A673 (cell line): Measurements from ENCODE around the gene MCF2L2. TPM values are rescaled to one million over a fixed set of nuclear protein-coding genes. Genes with fewer than 3 reads are reported as not detected.

ENCODE experiments used
- BruUV-seq: library from RNA; stranded (reverse); fragments of 400-500 nt; replicated peaks from 2 replicates; lab custom pipeline; 2021; lab: Mats Ljungman, UMichigan
- CTCF ChIA-PET: fragments of 300-600 bp; sonication (Branson Sonifier 250); formaldehyde crosslinking; loops from one replicate; lab custom pipeline; 2022; ENCODE audit warnings: antibody characterized with exemption; lab: Charles Lee
- POLR2A ChIA-PET: fragments of 300-600 bp; sonication (Branson Sonifier 250); formaldehyde crosslinking; loops from one replicate; lab custom pipeline; 2022; ENCODE audit warnings: antibody characterized with exemption; ENCODE audit not compliant: low non-redundant PET; lab: Charles Lee
- DNase-seq: peaks from one replicate; pipeline ENCODE4 v3.0.0-alpha.2; 2015; ENCODE audit warnings: low spot score
- H3K27ac ChIP-seq: fragments of 200-600 bp; sonication (generic); 2 replicates; pipeline ENCODE4 v1.5.1; 2016; ENCODE audit warnings: mixed run types, low read depth, mild to moderate bottlenecking, mixed read lengths, antibody characterized with exemption, low read length; ENCODE audit not compliant: poor library complexity, severe bottlenecking
- H3K27me3 ChIP-seq: fragments of 200-600 bp; sonication (generic); replicated peaks from 2 replicates; pipeline ENCODE4 v1.6.1; 2017; ENCODE audit warnings: mixed run types, low read depth, mild to moderate bottlenecking, mixed read lengths, antibody characterized with exemption, low read length; ENCODE audit not compliant: insufficient read depth, poor library complexity
- H3K36me3 ChIP-seq: fragments of 200-600 bp; sonication (generic); 2 replicates; pipeline ENCODE4 v1.6.1; 2016; ENCODE audit warnings: mixed run types, mild to moderate bottlenecking, mixed read lengths, antibody characterized with exemption, low read length; ENCODE audit not compliant: insufficient read depth, poor library complexity, severe bottlenecking
- H3K4me1 ChIP-seq: fragments of 200-600 bp; sonication (generic); 2 replicates; pipeline ENCODE4 v1.6.1; 2017; ENCODE audit warnings: mixed run types, mild to moderate bottlenecking, mixed read lengths, antibody characterized with exemption, low read length; ENCODE audit not compliant: insufficient read depth, poor library complexity, severe bottlenecking
- H3K4me3 ChIP-seq: fragments of 200-600 bp; sonication (generic); 2 replicates; pipeline ENCODE4 v1.5.1; 2016; ENCODE audit warnings: low read depth, mixed run types, mild to moderate bottlenecking, mixed read lengths, low read length; ENCODE audit not compliant: poor library complexity, severe bottlenecking
- H3K9me3 ChIP-seq: fragments of 200-600 bp; sonication (generic); 2 replicates; pipeline ENCODE4 v1.6.1; 2016; ENCODE audit warnings: mixed run types, low read depth, mild to moderate bottlenecking, mixed read lengths, antibody characterized with exemption, low read length; ENCODE audit not compliant: poor library complexity, severe bottlenecking
- EZH2 ChIP-seq: fragments of 200-600 bp; sonication (generic); IDR thresholded peaks from 2 replicates; pipeline ENCODE4 v1.6.1; 2017; ENCODE audit warnings: borderline replicate concordance, low read depth, mild to moderate bottlenecking, mixed read lengths, antibody characterized with exemption, low read length; ENCODE audit not compliant: poor library complexity, severe bottlenecking
- intact Hi-C: fragments of 100-400 bp; cut with micrococcal nuclease; formaldehyde crosslinking; loops from one replicate; pipeline ENCODE4 v1.10.0; 2022; ENCODE audit not compliant: unreplicated experiment
- total RNA-seq: library from RNA; stranded (reverse); gene quantifications from 2 replicates; pipeline ENCODE4 v1.2.3, GENCODE V29; 2021
- TF ChIP-seq, protein P1 (sequence below): fragments of 300-800, 200-600 bp; sonication (generic); conservative IDR thresholded peaks from 2 replicates; pipeline ENCODE4 v1.5.1; 2017; ENCODE audit warnings: low read depth, mild to moderate bottlenecking, antibody characterized with exemption, low read length, moderate library complexity, mixed read lengths

Gene MCF2L2
- total RNA-seq, 1 experiment from 2014 or later, result not detected

DNA sequence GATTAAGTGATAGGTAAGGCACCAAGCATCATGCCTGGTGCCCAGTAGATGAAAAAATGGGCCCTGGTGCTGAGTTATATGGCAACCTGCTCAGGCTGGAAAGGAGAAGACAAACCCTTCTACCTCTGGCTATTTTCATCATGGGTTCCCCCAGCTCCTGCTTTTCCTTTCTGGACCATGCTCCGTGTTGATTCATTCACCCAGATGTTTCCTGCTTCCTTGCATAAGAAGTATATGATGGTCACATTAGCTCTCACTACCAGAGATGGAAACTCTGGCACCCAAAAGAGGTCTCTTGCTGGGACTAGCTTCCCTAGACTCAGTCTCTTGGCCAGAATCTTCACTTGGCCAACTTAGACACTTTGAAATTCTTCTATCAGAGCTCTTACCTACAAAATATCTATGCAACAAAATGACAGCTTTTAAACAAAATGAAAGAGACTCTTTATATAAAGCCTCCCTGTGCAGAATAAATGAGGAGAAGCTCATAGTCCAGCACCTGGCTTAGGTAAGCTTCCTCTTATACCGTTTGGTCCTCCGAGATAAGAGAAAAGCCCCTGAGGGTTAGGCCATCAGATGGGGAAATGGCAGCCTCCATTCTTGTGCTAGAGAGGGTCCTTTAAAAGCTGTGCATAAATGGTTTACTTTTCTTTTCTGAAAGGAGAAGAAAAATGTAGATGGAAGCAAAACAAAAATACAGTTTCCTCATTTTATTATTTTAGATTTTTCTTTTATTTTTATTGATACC is 46.8 kb upstream of the MCF2L2 start:
- no peak overlapping the region for H3K4me3 ChIP-seq
- BruUV-seq, result no TSS peak
- POLR2A ChIA-PET, result no interaction called here

DNA sequence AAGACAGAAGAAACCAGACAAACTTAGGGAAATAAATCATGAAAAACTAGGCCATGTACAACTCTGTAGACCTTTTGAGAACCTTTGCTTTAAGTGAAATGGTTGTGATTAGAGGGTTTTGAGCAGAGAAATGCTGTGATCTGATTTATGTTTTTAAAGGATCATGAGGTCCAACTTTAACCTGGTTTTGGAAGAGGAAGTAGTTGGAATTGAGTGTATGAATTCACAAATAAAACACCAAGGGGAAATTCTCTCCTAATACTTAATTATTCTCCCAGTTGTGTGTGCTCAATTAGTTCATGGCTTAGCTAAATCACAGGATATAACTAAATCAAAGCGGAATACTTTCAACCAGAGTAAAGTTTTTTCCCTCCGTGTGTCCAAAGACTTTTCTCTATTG is 45.5 kb upstream of the MCF2L2 start:
- TF ChIP-seq EZH2, result no peak
- TF ChIP-seq, protein P1, sequence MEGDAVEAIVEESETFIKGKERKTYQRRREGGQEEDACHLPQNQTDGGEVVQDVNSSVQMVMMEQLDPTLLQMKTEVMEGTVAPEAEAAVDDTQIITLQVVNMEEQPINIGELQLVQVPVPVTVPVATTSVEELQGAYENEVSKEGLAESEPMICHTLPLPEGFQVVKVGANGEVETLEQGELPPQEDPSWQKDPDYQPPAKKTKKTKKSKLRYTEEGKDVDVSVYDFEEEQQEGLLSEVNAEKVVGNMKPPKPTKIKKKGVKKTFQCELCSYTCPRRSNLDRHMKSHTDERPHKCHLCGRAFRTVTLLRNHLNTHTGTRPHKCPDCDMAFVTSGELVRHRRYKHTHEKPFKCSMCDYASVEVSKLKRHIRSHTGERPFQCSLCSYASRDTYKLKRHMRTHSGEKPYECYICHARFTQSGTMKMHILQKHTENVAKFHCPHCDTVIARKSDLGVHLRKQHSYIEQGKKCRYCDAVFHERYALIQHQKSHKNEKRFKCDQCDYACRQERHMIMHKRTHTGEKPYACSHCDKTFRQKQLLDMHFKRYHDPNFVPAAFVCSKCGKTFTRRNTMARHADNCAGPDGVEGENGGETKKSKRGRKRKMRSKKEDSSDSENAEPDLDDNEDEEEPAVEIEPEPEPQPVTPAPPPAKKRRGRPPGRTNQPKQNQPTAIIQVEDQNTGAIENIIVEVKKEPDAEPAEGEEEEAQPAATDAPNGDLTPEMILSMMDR, result no peak
- CTCF ChIA-PET, result interaction anchor here (0.6 kb wide), 1 partner anchor 244 kb away, joined by 4 read pairs; no protein-coding TSS in a partner anchor
- Histone ChIP-seq H3K36me3 (no peaks in the 10 kb centered on the region), H3K4me3 (no peak overlapping the region), H3K9me3 (no peaks in the 10 kb centered on the region), H3K27ac (no peak overlapping the region), H3K4me1 (no peaks in the 10 kb centered on the region), H3K27me3 (peaks cover 5% of the 10 kb centered on the region)
- POLR2A ChIA-PET, result no interaction called here
- DNase-seq, result no peak
- intact Hi-C loops, result no loop called here
- BruUV-seq, result no TSS peak

More for the DNA sequence above, 46.8 kb upstream of the MCF2L2 start:
- Histone ChIP-seq H3K4me1 (no peaks in the 10 kb centered on the region), H3K36me3 (no peaks in the 10 kb centered on the region), H3K9me3 (no peaks in the 10 kb centered on the region), H3K27ac (no peak overlapping the region), H3K27me3 (peaks cover 5% of the 10 kb centered on the region)
- TF ChIP-seq, protein P1, result no peak
- no peak for TF ChIP-seq EZH2
- DNase-seq, result no peak
- intact Hi-C loops, result loop anchor here (5.0 kb wide), 1 partner anchor 407 kb away; the partner anchor contains the start of gene PARL
- CTCF ChIA-PET, result no interaction called here

DNA sequence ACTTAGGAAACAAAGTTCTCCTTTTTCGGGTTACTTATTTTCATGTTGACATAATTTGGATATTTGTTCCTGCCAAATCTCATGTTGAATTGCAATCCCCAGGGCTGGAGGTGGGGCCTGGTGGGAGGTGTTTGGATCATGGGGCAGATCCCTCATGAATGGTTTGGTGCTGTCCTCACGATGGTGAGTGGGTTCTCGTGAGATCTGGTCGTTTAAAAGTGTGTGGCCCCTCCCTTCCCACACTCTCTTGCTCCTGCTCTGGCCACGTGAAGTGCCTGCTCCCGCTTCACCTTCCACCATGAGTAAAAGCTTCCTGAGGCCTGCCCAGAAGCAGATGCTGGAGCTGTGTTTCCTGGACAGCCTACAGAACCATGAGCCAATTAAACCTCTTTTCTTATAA is 43.7 kb upstream of the MCF2L2 start:
- Histone ChIP-seq H3K27me3 (peaks cover 5% of the 10 kb centered on the region), H3K4me1 (no peaks in the 10 kb centered on the region), H3K27ac (no peak overlapping the region), H3K4me3 (no peak overlapping the region), H3K9me3 (no peaks in the 10 kb centered on the region), H3K36me3 (no peaks in the 10 kb centered on the region)
- intact Hi-C loops, result no loop called here
- no peak for DNase-seq
- ChIA-PET CTCF (no interaction called here), POLR2A (no interaction called here)
- no TSS peak for BruUV-seq
- TF ChIP-seq, protein P1, result no peak
- no peak for TF ChIP-seq EZH2
